Measurements from ENCODE around the gene PLXNA4.

Gene PLXNA4

GRCh38 chr7:132091706-132092105 is 484.6 kb downstream of the PLXNA4 start:
- no peaks in the 10 kb centered on the region for H3K27me3 ChIP-seq (replicated peaks)
- in situ Hi-C loops (cut with HindIII; ENCODE audit: low pct_ligation_motif_present, low sequenced_read_pairs): no loop called here
- no peak for DNase-seq
- H3K27ac ChIP-seq: no peak overlapping the region
- no peaks in the 10 kb centered on the region for H3K36me3 ChIP-seq (replicated peaks)
- no peak for TF ChIP-seq CTCF (IDR thresholded peaks at IDR 0.05; ENCODE audit: low read depth, low read length, missing control alignments)
- H3K4me3 ChIP-seq (ENCODE audit: low read depth, low read length): no peak overlapping the region

- Histone ChIP-seq H3K27me3 (replicated peaks) (no peaks in the 10 kb centered on the region), H3K36me3 (replicated peaks) (no peaks in the 10 kb centered on the region), H3K27ac (no peak overlapping the region), H3K4me3 (ENCODE audit: low read depth, low read length) (no peak overlapping the region)
- no peak for TF ChIP-seq CTCF (IDR thresholded peaks at IDR 0.05; ENCODE audit: low read depth, low read length, missing control alignments)
- no peak for DNase-seq
- in situ Hi-C loops (cut with HindIII; ENCODE audit: low pct_ligation_motif_present, low sequenced_read_pairs): no loop called here
Observed at GRCh38 chr7:132090444-132090843, 485.8 kb downstream of the PLXNA4 start.

GRCh38 chr7:132089356-132089755 is 486.9 kb downstream of the PLXNA4 start:
- in situ Hi-C loops (cut with HindIII; ENCODE audit: low pct_ligation_motif_present, low sequenced_read_pairs): no loop called here

GRCh38 chr7:132087421-132087820 is 488.8 kb downstream of the PLXNA4 start:
- H3K27me3 ChIP-seq (replicated peaks): no peaks in the 10 kb centered on the region
- TF ChIP-seq CTCF (IDR thresholded peaks at IDR 0.05; ENCODE audit: low read depth, low read length, missing control alignments): no peak
- in situ Hi-C loops (cut with HindIII; ENCODE audit: low pct_ligation_motif_present, low sequenced_read_pairs): no loop called here
- no peaks in the 10 kb centered on the region for H3K36me3 ChIP-seq (replicated peaks)
- no peak overlapping the region for H3K27ac ChIP-seq
- H3K4me3 ChIP-seq (ENCODE audit: low read depth, low read length): no peak overlapping the region
- no peak for DNase-seq

More at GRCh38 chr7:132089356-132089755, 486.9 kb downstream of the PLXNA4 start:
- no peaks in the 10 kb centered on the region for H3K27me3 ChIP-seq (replicated peaks)
- H3K27ac ChIP-seq: no peak overlapping the region
- TF ChIP-seq CTCF (IDR thresholded peaks at IDR 0.05; ENCODE audit: low read depth, low read length, missing control alignments): no peak
- no peak for DNase-seq
- no peak overlapping the region for H3K4me3 ChIP-seq (ENCODE audit: low read depth, low read length)
- H3K36me3 ChIP-seq (replicated peaks): no peaks in the 10 kb centered on the region

- no peak for TF ChIP-seq CTCF (IDR thresholded peaks at IDR 0.05; ENCODE audit: low read depth, low read length, missing control alignments)
- no peak for DNase-seq
- no peaks in the 10 kb centered on the region for H3K27me3 ChIP-seq (replicated peaks)
- H3K4me3 ChIP-seq (ENCODE audit: low read depth, low read length): no peak overlapping the region
- H3K27ac ChIP-seq: no peak overlapping the region
- in situ Hi-C loops (cut with HindIII; ENCODE audit: low pct_ligation_motif_present, low sequenced_read_pairs): no loop called here
- H3K36me3 ChIP-seq (replicated peaks): no peaks in the 10 kb centered on the region
Observed at GRCh38 chr7:132084776-132085388, 491.4 kb downstream of the PLXNA4 start.

GRCh38 chr7:132083537-132084123 is 492.6 kb downstream of the PLXNA4 start:
- in situ Hi-C loops (cut with HindIII; ENCODE audit: low pct_ligation_motif_present, low sequenced_read_pairs): no loop called here
- Histone ChIP-seq H3K4me3 (ENCODE audit: low read depth, low read length) (no peak overlapping the region), H3K36me3 (replicated peaks) (no peaks in the 10 kb centered on the region), H3K27ac (no peak overlapping the region), H3K27me3 (replicated peaks) (no peaks in the 10 kb centered on the region)
- no peak for DNase-seq
- TF ChIP-seq CTCF (IDR thresholded peaks at IDR 0.05; ENCODE audit: low read depth, low read length, missing control alignments): no peak

Data from brain microvascular endothelial cell (primary cell).